BE2C (cell line): Measurements from ENCODE around the gene MAEA.

ENCODE experiments used
- DNase-seq: peaks from one replicate; pipeline ENCODE4 v3.0.0-alpha.2; 2020
- H3K27me3 ChIP-seq: fragments of 250-450 bp; sonication (Bioruptor Pico); 2 replicates; pipeline ENCODE4 v1.5.1; 2020; ENCODE audit warnings: mild to moderate bottlenecking
- H3K36me3 ChIP-seq: fragments of 250-450 bp; sonication (Bioruptor Pico); 2 replicates; pipeline ENCODE4 v1.5.1; 2020; ENCODE audit warnings: mild to moderate bottlenecking
- H3K4me1 ChIP-seq: fragments of 250-450 bp; sonication (Bioruptor Pico); 2 replicates; pipeline ENCODE4 v1.5.1; 2020
- H3K4me3 ChIP-seq: 2 replicates; pipeline ENCODE4 v1.5.1; 2011; ENCODE audit warnings: low read depth, low read length
- H3K9me3 ChIP-seq: fragments of 250-450 bp; sonication (Bioruptor Pico); 2 replicates; pipeline ENCODE4 v1.5.1; 2020
- TF ChIP-seq, protein P1 (sequence below): IDR thresholded peaks from 2 replicates; pipeline ENCODE4 v1.5.1; 2012; ENCODE audit warnings: mild to moderate bottlenecking, low read depth, low read length

Gene MAEA

DNA sequence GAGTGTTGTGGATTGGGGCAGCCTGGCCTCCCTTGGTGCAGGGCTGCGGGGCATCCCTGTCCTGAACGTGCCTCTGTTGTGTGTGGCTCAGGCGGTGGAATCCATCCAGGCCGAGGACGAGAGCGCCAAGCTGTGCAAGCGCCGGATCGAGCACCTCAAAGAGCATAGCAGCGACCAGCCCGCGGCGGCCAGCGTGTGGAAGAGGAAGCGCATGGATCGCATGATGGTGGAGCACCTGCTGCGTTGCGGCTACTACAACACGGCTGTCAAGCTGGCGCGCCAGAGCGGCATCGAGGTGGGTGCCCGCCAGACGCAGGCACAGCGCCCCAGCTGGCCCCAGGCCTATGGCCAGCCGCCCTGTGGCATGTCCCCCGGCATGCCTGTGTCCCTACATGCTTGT is 25.6 kb downstream of the MAEA start:
- peaks cover 65% of the 10 kb centered on the region for H3K36me3 ChIP-seq
- TF ChIP-seq, protein P1, sequence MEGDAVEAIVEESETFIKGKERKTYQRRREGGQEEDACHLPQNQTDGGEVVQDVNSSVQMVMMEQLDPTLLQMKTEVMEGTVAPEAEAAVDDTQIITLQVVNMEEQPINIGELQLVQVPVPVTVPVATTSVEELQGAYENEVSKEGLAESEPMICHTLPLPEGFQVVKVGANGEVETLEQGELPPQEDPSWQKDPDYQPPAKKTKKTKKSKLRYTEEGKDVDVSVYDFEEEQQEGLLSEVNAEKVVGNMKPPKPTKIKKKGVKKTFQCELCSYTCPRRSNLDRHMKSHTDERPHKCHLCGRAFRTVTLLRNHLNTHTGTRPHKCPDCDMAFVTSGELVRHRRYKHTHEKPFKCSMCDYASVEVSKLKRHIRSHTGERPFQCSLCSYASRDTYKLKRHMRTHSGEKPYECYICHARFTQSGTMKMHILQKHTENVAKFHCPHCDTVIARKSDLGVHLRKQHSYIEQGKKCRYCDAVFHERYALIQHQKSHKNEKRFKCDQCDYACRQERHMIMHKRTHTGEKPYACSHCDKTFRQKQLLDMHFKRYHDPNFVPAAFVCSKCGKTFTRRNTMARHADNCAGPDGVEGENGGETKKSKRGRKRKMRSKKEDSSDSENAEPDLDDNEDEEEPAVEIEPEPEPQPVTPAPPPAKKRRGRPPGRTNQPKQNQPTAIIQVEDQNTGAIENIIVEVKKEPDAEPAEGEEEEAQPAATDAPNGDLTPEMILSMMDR = no peak

DNA sequence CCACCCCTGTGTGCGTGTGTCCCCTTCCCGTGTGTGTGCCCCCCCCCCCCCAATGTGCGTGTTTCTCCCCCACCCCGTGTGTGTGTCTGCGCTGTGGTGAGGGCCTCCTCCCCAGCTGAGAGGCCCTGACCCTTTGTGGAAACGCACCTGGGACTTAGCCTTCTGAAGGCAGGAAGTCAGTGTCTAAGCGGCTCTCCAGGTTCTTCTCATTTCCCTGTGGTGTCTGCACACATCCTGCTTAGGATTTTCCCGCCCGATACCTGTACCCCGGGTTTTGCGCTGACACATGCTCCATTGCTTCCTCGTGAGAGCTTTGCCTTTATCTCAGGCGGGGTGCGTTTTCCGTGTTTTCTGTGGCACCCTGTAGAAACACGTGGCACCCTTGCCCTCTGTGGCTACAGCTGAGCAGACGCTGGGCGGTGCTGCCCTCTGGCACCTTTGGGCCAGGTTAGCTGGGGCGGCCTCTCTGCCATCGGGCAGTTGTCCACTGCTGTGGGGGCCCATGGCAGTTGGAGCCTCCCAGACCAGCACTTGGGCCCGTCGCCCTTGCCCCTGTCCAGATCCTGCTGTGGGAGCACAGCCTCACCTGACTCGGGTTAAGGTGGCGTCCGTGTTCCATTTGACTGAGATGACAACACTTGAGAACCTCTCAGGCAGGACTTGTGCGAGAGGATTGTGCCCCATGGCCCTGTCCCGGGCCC is 26.3 kb downstream of the MAEA start:
- H3K36me3 ChIP-seq = peaks cover 64% of the 10 kb centered on the region
- TF ChIP-seq, protein P1 = no peak

More for the DNA sequence above, 25.6 kb downstream of the MAEA start:
- Histone ChIP-seq H3K9me3 (no peaks in the 10 kb centered on the region), H3K27me3 (no peaks in the 10 kb centered on the region), H3K4me3 (no peak overlapping the region), H3K4me1 (no peaks in the 10 kb centered on the region)
- no peak for DNase-seq

DNA sequence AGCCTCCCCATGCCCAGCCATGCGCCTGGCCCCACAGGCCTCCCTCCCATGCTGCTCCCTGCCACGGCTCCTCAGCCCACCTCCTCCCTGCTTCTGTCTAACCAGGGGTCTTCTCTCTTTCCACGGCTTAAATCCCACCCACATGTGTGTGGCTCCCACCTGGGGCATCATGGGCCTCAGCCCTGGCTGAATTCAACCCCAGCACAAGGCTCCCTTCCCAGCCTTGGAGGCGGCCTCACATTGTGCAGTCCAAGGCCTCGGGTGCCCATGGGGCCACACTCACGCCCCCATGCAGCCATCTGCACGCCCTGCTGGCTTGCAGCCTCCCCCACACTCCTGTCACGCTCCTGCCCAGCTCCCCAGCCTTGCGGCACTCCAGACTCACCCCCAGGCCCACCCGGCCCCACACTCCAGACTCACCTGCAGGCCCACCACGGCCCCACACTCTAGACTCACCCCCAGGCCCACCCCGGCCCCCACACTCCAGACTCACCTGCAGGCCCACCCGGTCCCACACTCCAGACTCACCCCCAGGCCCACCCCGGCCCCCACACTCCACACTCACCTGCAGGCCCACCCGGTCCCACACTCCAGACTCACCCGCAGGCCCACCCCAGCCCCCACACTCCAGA is 27.0 kb downstream of the MAEA start:
- Histone ChIP-seq H3K36me3 (peaks cover 64% of the 10 kb centered on the region), H3K4me1 (no peaks in the 10 kb centered on the region), H3K9me3 (no peaks in the 10 kb centered on the region), H3K4me3 (no peak overlapping the region), H3K27me3 (no peaks in the 10 kb centered on the region)
- TF ChIP-seq, protein P1 = no peak
- no peak for DNase-seq

More for the DNA sequence above, 26.3 kb downstream of the MAEA start:
- no peaks in the 10 kb centered on the region for H3K27me3 ChIP-seq
- no peaks in the 10 kb centered on the region for H3K4me1 ChIP-seq
- H3K9me3 ChIP-seq = no peaks in the 10 kb centered on the region
- H3K4me3 ChIP-seq = no peak overlapping the region
- DNase-seq = no peak

DNA sequence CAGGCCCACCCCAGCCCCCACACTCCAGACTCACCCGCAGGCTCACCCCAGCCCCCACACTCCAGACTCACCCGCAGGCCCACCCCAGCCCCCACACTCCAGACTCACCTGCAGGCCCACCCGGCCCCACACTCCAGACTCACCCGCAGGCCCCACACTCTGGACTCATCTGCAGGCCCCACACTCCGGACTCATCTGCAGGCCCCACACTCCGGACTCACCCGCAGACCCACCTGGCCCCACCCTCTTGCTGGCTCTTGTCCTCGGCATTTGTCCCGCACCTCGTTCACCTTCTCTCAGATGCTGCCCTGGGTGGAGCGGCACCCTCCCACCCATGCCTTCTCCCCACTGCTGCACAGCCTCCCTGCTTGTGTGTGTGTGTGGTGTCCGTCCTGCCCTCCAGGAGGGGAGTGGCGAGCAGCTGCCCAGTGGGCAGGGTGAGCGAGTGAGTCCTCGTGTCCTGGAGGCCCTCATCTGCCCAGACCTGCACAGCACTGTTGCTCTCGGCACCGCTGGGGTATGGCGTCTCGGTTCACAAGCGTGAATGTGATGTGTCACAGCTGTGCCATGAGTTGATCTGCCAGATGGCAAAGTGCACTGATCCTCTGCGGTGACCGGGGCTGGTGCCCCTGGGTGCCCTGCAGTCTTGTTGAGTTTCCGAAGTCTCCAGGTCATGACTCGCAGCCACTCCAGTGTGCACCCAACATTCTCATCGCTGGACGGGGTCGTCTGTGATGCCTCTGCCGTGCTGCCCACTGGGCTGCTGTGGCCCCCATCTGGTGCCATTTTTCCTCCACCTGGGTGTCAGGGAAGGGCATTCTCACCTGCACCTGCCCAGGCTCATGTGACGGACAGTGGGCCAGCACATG is 27.7 kb downstream of the MAEA start:
- TF ChIP-seq, protein P1 = no peak
- Histone ChIP-seq H3K27me3 (no peaks in the 10 kb centered on the region), H3K36me3 (peaks cover 63% of the 10 kb centered on the region), H3K9me3 (no peaks in the 10 kb centered on the region), H3K4me1 (no peaks in the 10 kb centered on the region), H3K4me3 (no peak overlapping the region)
- no peak for DNase-seq

DNA sequence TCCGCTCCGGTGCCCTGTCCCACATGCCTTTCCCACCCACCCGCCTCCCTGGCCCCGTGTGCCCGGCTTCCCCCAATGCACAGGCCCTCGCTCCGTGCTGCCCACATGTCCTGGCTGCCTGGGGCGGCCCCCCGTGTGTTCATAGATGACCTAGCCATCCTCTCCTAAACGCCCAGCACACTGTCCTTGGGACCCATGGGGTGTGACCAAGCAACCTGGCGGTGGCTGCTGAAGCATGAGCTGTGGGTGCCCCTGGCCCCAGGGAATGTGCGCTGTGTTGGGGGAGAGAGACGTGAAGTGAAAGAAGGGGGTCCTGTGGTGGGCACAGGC is 28.3 kb downstream of the MAEA start:
- no peak for DNase-seq
- H3K4me3 ChIP-seq = no peak overlapping the region
- no peaks in the 10 kb centered on the region for H3K27me3 ChIP-seq
- H3K4me1 ChIP-seq = no peaks in the 10 kb centered on the region
- peaks cover 60% of the 10 kb centered on the region for H3K36me3 ChIP-seq
- no peaks in the 10 kb centered on the region for H3K9me3 ChIP-seq
- TF ChIP-seq, protein P1 = no peak
